ENCODE data around the gene NDUFB10. TPM values are rescaled to one million over a fixed set of nuclear protein-coding genes. Genes with fewer than 3 reads are reported as not detected.

The NDUFB10 gene
- total and polyA plus RNA-seq, 2 experiments from 2014 or later = 244 to 495 TPM

- Mint-ChIP-seq H3K27me3 (ENCODE audit: insufficient read depth, low read depth, poor library complexity) (peaks cover 42% of the 10 kb centered on the region), H3K9me3 (no peaks in the 10 kb centered on the region), H3K36me3 (ENCODE audit: low read depth) (peaks cover 11% of the 10 kb centered on the region; the same call in 2 of the 3 replicates), H3K4me1 (peaks cover 19% of the 10 kb centered on the region), H3K4me3 (peak overlapping the region; percentile 68), H3K27ac (no peak overlapping the region)
- H3F3A ChIP-seq (replicated peaks; ENCODE audit: low read depth) = peaks cover 25% of the 10 kb centered on the region
- H3K4me1 ChIP-seq (ENCODE audit: insufficient read depth) = peaks cover 16% of the 10 kb centered on the region
- ATAC-seq (peak; percentile 48), DNase-seq (ENCODE audit: low spot score) (peak; percentile 78)
- H3K4me2 ChIP-seq = peak overlapping the region; percentile 89
- TF ChIP-seq ZNF114 (CRISPR knock-in tag; IDR thresholded peaks at IDR 0.05) (no peak), POLR2AphosphoS5 (IDR thresholded peaks at IDR 0.05; ENCODE audit: low read depth) (peak; percentile 84), ETS1 (IDR thresholded peaks at IDR 0.05) (peak; percentile 11; the same call in 1 of the 2 replicates)
- H3K36me3 ChIP-seq (ENCODE audit: insufficient read depth) = no peaks in the 10 kb centered on the region
- no peaks in the 10 kb centered on the region; the same call in none of the 2 replicates for H4K20me1 ChIP-seq (replicated peaks; ENCODE audit: insufficient read depth)
- H2AFZ ChIP-seq = 0 out of 2 replicates have a peak overlapping the region, but pooled peaks have one; percentile 18
- H3K27ac ChIP-seq (ENCODE audit: low read depth) = no peak overlapping the region
- H3K9me2 ChIP-seq (ENCODE audit: insufficient read depth) = no peaks in the 10 kb centered on the region
- peaks cover 36% of the 10 kb centered on the region for H3K27me3 ChIP-seq (ENCODE audit: insufficient read depth)
- peak overlapping the region; percentile 68 for H3K4me3 ChIP-seq
- H3K79me2 ChIP-seq (replicated peaks; ENCODE audit: insufficient read depth) = no peaks in the 10 kb centered on the region
These were observed 20.1 kb downstream of the NDUFB10 start for GRCh38 chr16:1979271-1980029.

DNA sequence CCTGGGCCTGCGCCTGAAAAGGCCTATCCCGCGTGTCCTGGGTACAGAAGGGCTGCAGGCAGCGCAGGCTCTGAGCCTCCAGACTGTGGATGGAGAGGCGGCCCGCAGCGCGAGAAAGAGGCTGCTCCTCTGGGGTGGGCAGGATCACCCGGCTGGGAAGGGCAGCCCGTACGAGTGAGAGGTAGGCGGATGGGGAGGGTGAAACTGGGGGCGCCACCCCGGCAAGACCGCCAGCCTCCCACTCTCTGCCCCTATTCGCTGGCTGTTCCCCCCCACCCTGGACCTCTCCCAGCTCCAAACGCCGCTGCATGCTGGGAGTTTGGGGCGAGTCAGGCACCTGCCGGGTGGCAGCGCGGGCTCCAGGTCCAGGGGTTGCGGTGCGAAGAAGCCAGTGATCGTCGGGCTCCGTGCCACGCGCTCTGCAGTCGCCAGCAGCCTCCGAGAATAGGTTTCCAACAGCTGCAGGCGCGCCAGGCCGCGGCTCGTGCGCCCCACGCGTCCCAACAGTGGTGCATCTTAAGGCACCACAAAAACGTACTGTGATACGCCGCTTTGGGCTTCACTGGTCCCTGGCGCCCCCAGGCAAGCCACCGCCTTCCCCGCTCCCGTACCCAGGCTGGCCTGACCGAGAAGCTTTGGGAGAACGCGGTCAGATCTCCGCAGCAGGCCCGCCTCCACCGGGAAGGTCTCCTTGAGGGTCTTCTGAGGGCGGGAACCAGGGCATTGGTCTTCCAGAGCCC is 20.9 kb downstream of the NDUFB10 start:
- no peaks in the 10 kb centered on the region for H3K9me3 Mint-ChIP-seq
- Histone ChIP-seq H3F3A (replicated peaks; ENCODE audit: low read depth) (peaks cover 31% of the 10 kb centered on the region), H3K36me3 (ENCODE audit: insufficient read depth) (no peaks in the 10 kb centered on the region), H4K20me1 (replicated peaks; ENCODE audit: insufficient read depth) (no peaks in the 10 kb centered on the region; the same call in none of the 2 replicates), H3K4me1 (ENCODE audit: insufficient read depth) (peaks cover 19% of the 10 kb centered on the region), H3K4me2 (peak overlapping the region; percentile 89), H3K27ac (ENCODE audit: low read depth) (no peak overlapping the region), H3K9me2 (ENCODE audit: insufficient read depth) (no peaks in the 10 kb centered on the region), H3K79me2 (replicated peaks; ENCODE audit: insufficient read depth) (peaks cover 1% of the 10 kb centered on the region; the same call in 1 of the 2 replicates), H3K4me3 (peak overlapping the region; percentile 68), H3K27me3 (ENCODE audit: insufficient read depth) (peaks cover 36% of the 10 kb centered on the region), H2AFZ (0 out of 2 replicates have a peak overlapping the region, but pooled peaks have one; percentile 38)
- peaks cover 13% of the 10 kb centered on the region for H3K36me3 Mint-ChIP-seq (ENCODE audit: low read depth)
- ATAC-seq = peak; percentile 4
- TF ChIP-seq NANOG (IDR thresholded peaks at IDR 0.05; ENCODE audit: borderline replicate concordance) (no peak), EZH2 (IDR thresholded peaks at IDR 0.05; ENCODE audit: low read depth, unreplicated experiment) (peak; percentile 19)
- DNase-seq (ENCODE audit: low spot score) = peak; percentile 66
- H3K27ac Mint-ChIP-seq = no peak overlapping the region
- H3K4me1 Mint-ChIP-seq = peaks cover 23% of the 10 kb centered on the region
- peak overlapping the region; percentile 68 for H3K4me3 Mint-ChIP-seq
- H3K27me3 Mint-ChIP-seq (ENCODE audit: insufficient read depth, low read depth, poor library complexity) = peaks cover 47% of the 10 kb centered on the region

GRCh38 chr16:1980770-1981087 is 21.4 kb downstream of the NDUFB10 start:
- Mint-ChIP-seq H3K36me3 (ENCODE audit: low read depth) (peaks cover 14% of the 10 kb centered on the region), H3K9me3 (no peaks in the 10 kb centered on the region), H3K4me1 (peaks cover 23% of the 10 kb centered on the region), H3K27me3 (ENCODE audit: insufficient read depth, low read depth, poor library complexity) (peaks cover 47% of the 10 kb centered on the region), H3K4me3 (peak overlapping the region; percentile 68), H3K27ac (no peak overlapping the region)
- H3K79me2 ChIP-seq (replicated peaks; ENCODE audit: insufficient read depth) = peaks cover 4% of the 10 kb centered on the region; the same call in 1 of the 2 replicates
- no peak for ATAC-seq
- no peak for DNase-seq (ENCODE audit: low spot score)
- peaks cover 36% of the 10 kb centered on the region for H3K27me3 ChIP-seq (ENCODE audit: insufficient read depth)
- H3K36me3 ChIP-seq (ENCODE audit: insufficient read depth) = no peaks in the 10 kb centered on the region
- H2AFZ ChIP-seq = 0 out of 2 replicates have a peak overlapping the region, but pooled peaks have one; percentile 38
- peak overlapping the region; percentile 89 for H3K4me2 ChIP-seq
- peaks cover 34% of the 10 kb centered on the region for H3F3A ChIP-seq (replicated peaks; ENCODE audit: low read depth)
- H3K27ac ChIP-seq (ENCODE audit: low read depth) = no peak overlapping the region
- no peaks in the 10 kb centered on the region for H3K9me2 ChIP-seq (ENCODE audit: insufficient read depth)
- peaks cover 21% of the 10 kb centered on the region for H3K4me1 ChIP-seq (ENCODE audit: insufficient read depth)
- H4K20me1 ChIP-seq (replicated peaks; ENCODE audit: insufficient read depth) = no peaks in the 10 kb centered on the region; the same call in none of the 2 replicates
- H3K4me3 ChIP-seq = peak overlapping the region; percentile 68
- TF ChIP-seq JUNB (IDR thresholded peaks at IDR 0.05; ENCODE audit: unreplicated experiment) (no peak), EZH2 (IDR thresholded peaks at IDR 0.05; ENCODE audit: low read depth, unreplicated experiment) (no peak)
- TF ChIP-seq, protein P1, sequence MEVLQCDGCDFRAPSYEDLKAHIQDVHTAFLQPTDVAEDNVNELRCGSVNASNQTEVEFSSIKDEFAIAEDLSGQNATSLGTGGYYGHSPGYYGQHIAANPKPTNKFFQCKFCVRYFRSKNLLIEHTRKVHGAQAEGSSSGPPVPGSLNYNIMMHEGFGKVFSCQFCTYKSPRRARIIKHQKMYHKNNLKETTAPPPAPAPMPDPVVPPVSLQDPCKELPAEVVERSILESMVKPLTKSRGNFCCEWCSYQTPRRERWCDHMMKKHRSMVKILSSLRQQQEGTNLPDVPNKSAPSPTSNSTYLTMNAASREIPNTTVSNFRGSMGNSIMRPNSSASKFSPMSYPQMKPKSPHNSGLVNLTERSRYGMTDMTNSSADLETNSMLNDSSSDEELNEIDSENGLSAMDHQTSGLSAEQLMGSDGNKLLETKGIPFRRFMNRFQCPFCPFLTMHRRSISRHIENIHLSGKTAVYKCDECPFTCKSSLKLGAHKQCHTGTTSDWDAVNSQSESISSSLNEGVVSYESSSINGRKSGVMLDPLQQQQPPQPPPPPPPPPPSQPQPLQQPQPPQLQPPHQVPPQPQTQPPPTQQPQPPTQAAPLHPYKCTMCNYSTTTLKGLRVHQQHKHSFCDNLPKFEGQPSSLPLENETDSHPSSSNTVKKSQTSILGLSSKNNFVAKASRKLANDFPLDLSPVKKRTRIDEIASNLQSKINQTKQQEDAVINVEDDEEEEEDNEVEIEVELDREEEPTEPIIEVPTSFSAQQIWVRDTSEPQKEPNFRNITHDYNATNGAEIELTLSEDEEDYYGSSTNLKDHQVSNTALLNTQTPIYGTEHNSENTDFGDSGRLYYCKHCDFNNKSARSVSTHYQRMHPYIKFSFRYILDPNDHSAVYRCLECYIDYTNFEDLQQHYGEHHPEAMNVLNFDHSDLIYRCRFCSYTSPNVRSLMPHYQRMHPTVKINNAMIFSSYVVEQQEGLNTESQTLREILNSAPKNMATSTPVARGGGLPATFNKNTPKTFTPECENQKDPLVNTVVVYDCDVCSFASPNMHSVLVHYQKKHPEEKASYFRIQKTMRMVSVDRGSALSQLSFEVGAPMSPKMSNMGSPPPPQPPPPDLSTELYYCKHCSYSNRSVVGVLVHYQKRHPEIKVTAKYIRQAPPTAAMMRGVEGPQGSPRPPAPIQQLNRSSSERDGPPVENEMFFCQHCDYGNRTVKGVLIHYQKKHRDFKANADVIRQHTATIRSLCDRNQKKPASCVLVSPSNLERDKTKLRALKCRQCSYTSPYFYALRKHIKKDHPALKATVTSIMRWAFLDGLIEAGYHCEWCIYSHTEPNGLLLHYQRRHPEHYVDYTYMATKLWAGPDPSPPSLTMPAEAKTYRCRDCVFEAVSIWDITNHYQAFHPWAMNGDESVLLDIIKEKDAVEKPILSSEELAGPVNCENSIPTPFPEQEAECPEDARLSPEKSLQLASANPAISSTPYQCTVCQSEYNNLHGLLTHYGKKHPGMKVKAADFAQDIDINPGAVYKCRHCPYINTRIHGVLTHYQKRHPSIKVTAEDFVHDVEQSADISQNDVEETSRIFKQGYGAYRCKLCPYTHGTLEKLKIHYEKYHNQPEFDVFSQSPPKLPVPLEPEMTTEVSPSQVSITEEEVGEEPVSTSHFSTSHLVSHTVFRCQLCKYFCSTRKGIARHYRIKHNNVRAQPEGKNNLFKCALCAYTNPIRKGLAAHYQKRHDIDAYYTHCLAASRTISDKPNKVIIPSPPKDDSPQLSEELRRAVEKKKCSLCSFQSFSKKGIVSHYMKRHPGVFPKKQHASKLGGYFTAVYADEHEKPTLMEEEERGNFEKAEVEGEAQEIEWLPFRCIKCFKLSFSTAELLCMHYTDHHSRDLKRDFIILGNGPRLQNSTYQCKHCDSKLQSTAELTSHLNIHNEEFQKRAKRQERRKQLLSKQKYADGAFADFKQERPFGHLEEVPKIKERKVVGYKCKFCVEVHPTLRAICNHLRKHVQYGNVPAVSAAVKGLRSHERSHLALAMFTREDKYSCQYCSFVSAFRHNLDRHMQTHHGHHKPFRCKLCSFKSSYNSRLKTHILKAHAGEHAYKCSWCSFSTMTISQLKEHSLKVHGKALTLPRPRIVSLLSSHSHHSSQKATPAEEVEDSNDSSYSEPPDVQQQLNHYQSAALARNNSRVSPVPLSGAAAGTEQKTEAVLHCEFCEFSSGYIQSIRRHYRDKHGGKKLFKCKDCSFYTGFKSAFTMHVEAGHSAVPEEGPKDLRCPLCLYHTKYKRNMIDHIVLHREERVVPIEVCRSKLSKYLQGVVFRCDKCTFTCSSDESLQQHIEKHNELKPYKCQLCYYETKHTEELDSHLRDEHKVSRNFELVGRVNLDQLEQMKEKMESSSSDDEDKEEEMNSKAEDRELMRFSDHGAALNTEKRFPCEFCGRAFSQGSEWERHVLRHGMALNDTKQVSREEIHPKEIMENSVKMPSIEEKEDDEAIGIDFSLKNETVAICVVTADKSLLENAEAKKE (CRISPR knock-in tag; IDR thresholded peaks at IDR 0.05) = no peak
